PC-3 (cell line): ENCODE results near the gene AUTS2.

Experiments
- CTCF ChIP-seq: fragments of 300-600 bp; sonication (generic); conservative IDR thresholded peaks from 2 replicates; pipeline ENCODE4 v1.5.1; 2017; ENCODE audit warnings: antibody characterized with exemption, low read depth, mild to moderate bottlenecking, low read length
- EZH2 ChIP-seq: fragments of 300-600 bp; sonication (generic); IDR thresholded peaks from one replicate; pipeline ENCODE4 v1.6.1; 2017; ENCODE audit warnings: antibody characterized with exemption, mild to moderate bottlenecking, low read length; ENCODE audit not compliant: unreplicated experiment
- EZH2phosphoT487 ChIP-seq: fragments of 300-600 bp; sonication (generic); IDR thresholded peaks from 2 replicates; pipeline ENCODE4 v1.6.1; 2018; ENCODE audit warnings: mild to moderate bottlenecking, antibody characterized with exemption, low read length, borderline replicate concordance

- no peak for TF ChIP-seq CTCF
- no peak for TF ChIP-seq EZH2
- no peak for TF ChIP-seq EZH2phosphoT487
Measured at GRCh38 chr7:69564454-69565417, 33.5 kb upstream of the AUTS2 start.
